ENCODE measurements around the gene ZNF446. TPM values are rescaled to one million over a fixed set of nuclear protein-coding genes. Genes with fewer than 3 reads are reported as not detected.

The ZNF446 gene
- total and polyA plus RNA-seq, 2 experiments from 2014 or later, result 5.8 to 17.8 TPM

DNA sequence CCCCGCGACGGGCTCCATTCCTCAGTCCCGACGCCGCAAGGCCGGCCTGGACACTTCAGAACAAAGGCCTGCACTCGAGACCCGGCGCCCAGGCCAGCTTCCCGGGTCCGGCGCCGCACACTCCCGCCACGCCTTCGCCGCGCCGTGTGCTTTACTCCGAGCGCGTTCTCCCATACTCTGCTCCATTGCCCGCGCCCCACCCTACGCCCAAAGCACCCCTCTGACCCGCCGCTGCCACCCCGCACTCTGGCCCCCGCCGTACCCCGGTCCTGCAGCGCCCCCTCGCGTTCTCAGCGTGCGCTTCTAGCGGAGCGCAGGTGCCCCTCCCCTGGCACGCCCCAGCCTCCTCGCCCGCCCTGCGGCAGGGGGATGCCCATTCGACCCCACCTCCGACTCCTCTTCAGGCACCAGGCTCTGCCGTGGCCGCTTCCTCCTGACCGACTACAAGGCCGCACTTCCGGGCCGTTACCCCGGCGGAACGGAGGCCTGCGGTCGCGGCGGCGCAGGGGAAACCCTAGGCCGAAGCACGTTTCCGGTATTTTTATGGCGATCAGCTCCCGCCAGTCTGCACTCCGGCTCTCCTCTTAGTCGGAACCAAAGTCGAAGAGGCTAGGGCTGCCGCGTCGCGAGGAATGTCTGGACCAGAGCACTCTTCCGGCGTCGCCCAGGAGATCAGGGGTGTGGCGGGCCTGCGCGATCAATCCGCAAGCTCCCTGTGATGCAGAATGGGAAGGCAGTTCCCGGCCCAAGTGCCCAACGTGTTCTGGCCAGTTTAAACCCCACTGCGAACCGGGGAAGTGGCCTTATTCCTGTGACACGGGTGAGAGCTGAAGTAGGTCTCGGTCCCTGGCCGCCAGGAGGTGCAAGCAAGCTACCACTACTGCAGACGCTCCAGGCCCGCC is 43.5 kb downstream of the ZNF446 start, which contains the start of gene ZBTB45:
Gene ZBTB45 (minus strand): TSS at position 456 of the 902 bp plus-strand sequence. CDS start 2,137 bp downstream, outside the sequence.
- Histone ChIP-seq H3K9me2 (ENCODE audit: insufficient read depth) (no peaks in the 10 kb centered on the region), H3F3A (ENCODE audit: insufficient read depth) (peaks cover 18% of the 10 kb centered on the region; the same call in 1 of the 2 replicates), H3K9ac (peak within 1 kb of the TSS; percentile 97), H3K4me3 (peak within 1 kb of the TSS; percentile 94), H3K79me2 (ENCODE audit: insufficient read depth) (peaks cover 43% of the 10 kb centered on the region), H3K4me2 (ENCODE audit: unreplicated experiment) (peak within 1 kb of the TSS; percentile 95), H3K9me3 (ENCODE audit: low read depth) (no peaks in the 10 kb centered on the region), H3K4me1 (ENCODE audit: insufficient read depth) (peaks cover 12% of the 10 kb centered on the region), H3K36me3 (ENCODE audit: low read depth) (peaks cover 5% of the 10 kb centered on the region; the same call in 1 of the 2 replicates), H3K27ac (peak within 1 kb of the TSS; percentile 89), H3K27me3 (replicated peaks; ENCODE audit: insufficient read depth) (no peaks in the 10 kb centered on the region), H2AFZ (peak within 1 kb of the TSS; percentile 85), H4K20me1 (ENCODE audit: insufficient read depth) (no peaks in the 10 kb centered on the region)
- 1% methylated on average over 50 to 85 of the region's 87 CpGs for WGBS, 2 experiments (ENCODE audit: low coverage in 1 of 2, low lambda C conversion rate in 2 of 2, missing lambda C conversion rate in 2 of 2)
- in situ Hi-C loops (cut with MboI), result no loop called here
- no peak for TF ChIP-seq EZH2phosphoT487 (IDR thresholded peaks at IDR 0.05; ENCODE audit: insufficient read depth, low read depth)
- TF ChIP-seq EZH2 (IDR thresholded peaks at IDR 0.05; ENCODE audit: insufficient read depth, poor library complexity, severe bottlenecking), result no peak
- DNase-seq, result peak; percentile 98

DNA sequence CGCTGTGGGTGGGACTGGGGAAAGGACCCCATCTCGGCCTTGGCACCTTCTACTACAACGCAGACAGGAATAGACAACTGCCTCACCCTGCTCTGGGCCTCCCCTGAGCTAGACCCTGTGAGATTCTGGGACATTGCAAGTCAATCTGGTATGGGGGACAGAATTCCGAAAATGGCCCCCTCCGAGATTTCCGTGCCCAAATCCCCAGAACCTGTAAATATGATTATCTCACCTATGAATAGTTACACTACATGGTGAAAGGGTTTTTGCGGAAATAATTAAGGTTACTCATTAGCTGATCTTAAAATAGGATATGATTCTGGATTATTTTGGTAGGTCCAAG is 44.1 kb downstream of the ZNF446 start:
- TF ChIP-seq EZH2 (IDR thresholded peaks at IDR 0.05; ENCODE audit: insufficient read depth, poor library complexity, severe bottlenecking) (no peak), EZH2phosphoT487 (IDR thresholded peaks at IDR 0.05; ENCODE audit: insufficient read depth, low read depth) (no peak)
- WGBS, 2 experiments (ENCODE audit: low coverage in 1 of 2, low lambda C conversion rate in 2 of 2, missing lambda C conversion rate in 2 of 2), result 1 to 2% methylated on average over 7 of the region's 7 CpGs
- Histone ChIP-seq H3K4me2 (ENCODE audit: unreplicated experiment) (peak overlapping the region; percentile 95), H3F3A (ENCODE audit: insufficient read depth) (peaks cover 18% of the 10 kb centered on the region; the same call in 1 of the 2 replicates), H3K9me2 (ENCODE audit: insufficient read depth) (no peaks in the 10 kb centered on the region), H3K27ac (peak overlapping the region; percentile 89), H3K9ac (peak overlapping the region; percentile 97), H3K27me3 (replicated peaks; ENCODE audit: insufficient read depth) (no peaks in the 10 kb centered on the region), H3K36me3 (ENCODE audit: low read depth) (peaks cover 5% of the 10 kb centered on the region; the same call in 1 of the 2 replicates), H3K79me2 (ENCODE audit: insufficient read depth) (peaks cover 36% of the 10 kb centered on the region), H4K20me1 (ENCODE audit: insufficient read depth) (no peaks in the 10 kb centered on the region), H3K4me1 (ENCODE audit: insufficient read depth) (peaks cover 12% of the 10 kb centered on the region), H2AFZ (peak overlapping the region; percentile 85), H3K4me3 (peak overlapping the region; percentile 94), H3K9me3 (ENCODE audit: low read depth) (no peaks in the 10 kb centered on the region)
- DNase-seq, result no peak
- in situ Hi-C loops (cut with MboI), result no loop called here

DNA sequence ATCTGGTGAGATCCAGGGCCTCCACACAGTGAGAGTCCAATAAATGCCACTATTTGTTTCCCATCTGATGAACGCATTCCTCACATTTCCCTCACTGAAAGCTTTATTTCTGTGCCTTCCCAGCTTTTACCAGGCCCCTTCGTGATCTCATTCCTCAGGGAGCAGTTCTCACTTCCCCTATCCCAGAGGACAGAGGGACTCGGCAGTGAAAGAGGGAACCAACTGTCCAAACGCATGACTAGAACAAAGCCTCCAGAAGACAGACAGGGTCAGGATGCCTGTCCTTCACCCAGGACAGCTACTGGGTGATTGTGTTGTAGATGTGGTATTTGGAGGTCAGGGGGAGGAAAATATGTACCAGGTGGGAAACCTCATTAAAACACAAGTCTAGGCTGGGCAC is 45.5 kb downstream of the ZNF446 start:
- H3K79me2 ChIP-seq (ENCODE audit: insufficient read depth), result peaks cover 22% of the 10 kb centered on the region
- 70 to 74% methylated on average over 4 of the region's 4 CpGs for WGBS, 2 experiments (ENCODE audit: low coverage in 1 of 2, low lambda C conversion rate in 2 of 2, missing lambda C conversion rate in 2 of 2)
- no peaks in the 10 kb centered on the region for H3K9me2 ChIP-seq (ENCODE audit: insufficient read depth)
- no peaks in the 10 kb centered on the region for H4K20me1 ChIP-seq (ENCODE audit: insufficient read depth)
- H3K4me2 ChIP-seq (ENCODE audit: unreplicated experiment), result no peak overlapping the region
- no peak for DNase-seq
- H3K36me3 ChIP-seq (ENCODE audit: low read depth), result no peaks in the 10 kb centered on the region
- no peaks in the 10 kb centered on the region for H3K27me3 ChIP-seq (replicated peaks; ENCODE audit: insufficient read depth)
- H3K9me3 ChIP-seq (ENCODE audit: low read depth), result no peaks in the 10 kb centered on the region
- H3K27ac ChIP-seq, result no peak overlapping the region
- peaks cover 18% of the 10 kb centered on the region; the same call in 1 of the 2 replicates for H3F3A ChIP-seq (ENCODE audit: insufficient read depth)
- in situ Hi-C loops (cut with MboI), result no loop called here
- no peak overlapping the region for H3K9ac ChIP-seq
- TF ChIP-seq EZH2phosphoT487 (IDR thresholded peaks at IDR 0.05; ENCODE audit: insufficient read depth, low read depth), result no peak
- no peak for TF ChIP-seq EZH2 (IDR thresholded peaks at IDR 0.05; ENCODE audit: insufficient read depth, poor library complexity, severe bottlenecking)
- peaks cover 12% of the 10 kb centered on the region for H3K4me1 ChIP-seq (ENCODE audit: insufficient read depth)
- H2AFZ ChIP-seq, result no peak overlapping the region
- H3K4me3 ChIP-seq, result no peak overlapping the region

DNA sequence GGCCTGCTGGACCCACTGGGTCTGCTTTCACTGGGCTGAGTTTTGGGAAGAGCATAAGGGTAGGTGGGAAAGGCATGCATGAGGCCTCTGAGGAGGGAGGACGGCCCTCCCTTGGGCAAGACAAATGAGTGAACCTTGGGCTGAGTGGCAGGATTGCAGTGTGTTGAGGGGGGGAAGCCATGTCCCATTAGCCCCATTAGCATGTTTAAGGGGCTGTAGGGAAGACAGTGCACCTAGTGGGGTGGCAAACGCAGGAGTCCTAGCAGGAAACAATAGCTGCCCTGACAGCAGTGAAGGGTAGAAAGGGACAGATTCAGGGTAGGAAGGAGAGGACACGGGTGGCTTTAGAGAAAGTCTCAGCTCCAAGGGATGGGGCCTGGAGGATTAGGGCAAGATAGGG is 46.6 kb downstream of the ZNF446 start:
- Histone ChIP-seq H3K36me3 (ENCODE audit: low read depth) (no peaks in the 10 kb centered on the region), H3K27ac (no peak overlapping the region), H3K4me2 (ENCODE audit: unreplicated experiment) (no peak overlapping the region), H3K9me2 (ENCODE audit: insufficient read depth) (no peaks in the 10 kb centered on the region), H3K9me3 (ENCODE audit: low read depth) (no peaks in the 10 kb centered on the region), H3K4me3 (no peak overlapping the region), H2AFZ (no peak overlapping the region; the same call in 1 of the 2 replicates), H3K9ac (no peak overlapping the region), H3K27me3 (replicated peaks; ENCODE audit: insufficient read depth) (no peaks in the 10 kb centered on the region), H3K4me1 (ENCODE audit: insufficient read depth) (peaks cover 12% of the 10 kb centered on the region), H3F3A (ENCODE audit: insufficient read depth) (peaks cover 18% of the 10 kb centered on the region; the same call in 1 of the 2 replicates), H4K20me1 (ENCODE audit: insufficient read depth) (no peaks in the 10 kb centered on the region), H3K79me2 (ENCODE audit: insufficient read depth) (peaks cover 12% of the 10 kb centered on the region)
- TF ChIP-seq EZH2 (IDR thresholded peaks at IDR 0.05; ENCODE audit: insufficient read depth, poor library complexity, severe bottlenecking) (no peak), EZH2phosphoT487 (IDR thresholded peaks at IDR 0.05; ENCODE audit: insufficient read depth, low read depth) (no peak)
- DNase-seq, result no peak
- in situ Hi-C loops (cut with MboI), result no loop called here
- 73 to 83% methylated on average over 3 of the region's 3 CpGs for WGBS, 2 experiments (ENCODE audit: low coverage in 1 of 2, low lambda C conversion rate in 2 of 2, missing lambda C conversion rate in 2 of 2)

Data from GM23248 (cell line).